GM18867 (cell line): ENCODE data around the gene SEC63.

Source experiments
- ATAC-seq: cut with Tn5 transposase; IDR thresholded peaks from one replicate; pipeline ENCODE4 v1.9.1; 2021; ENCODE audit warnings: mild to moderate bottlenecking, moderate library complexity; ENCODE audit not compliant: unreplicated experiment

SEC63 gene

GRCh38 chr6:107822176-107823046, 135.6 kb downstream of the SEC63 start:
- ATAC-seq = peak; percentile 74

- ATAC-seq = no peak
Observed at GRCh38 chr6:107821591-107821990, 136.4 kb downstream of the SEC63 start.

GRCh38 chr6:107820338-107821261, 137.4 kb downstream of the SEC63 start:
- no peak for ATAC-seq

GRCh38 chr6:107819964-107820337, 138.1 kb downstream of the SEC63 start:
- ATAC-seq = no peak

GRCh38 chr6:107819217-107819616, 138.8 kb downstream of the SEC63 start:
- no peak for ATAC-seq

- no peak for ATAC-seq
Observed at GRCh38 chr6:107818272-107818671, 139.7 kb downstream of the SEC63 start.

- no peak for ATAC-seq
Observed at GRCh38 chr6:107817784-107818183, 140.2 kb downstream of the SEC63 start.
